Heart right ventricle (tissue), 16 donors: Measurements from ENCODE around the gene VAMP7. TPM values are rescaled to one million over a fixed set of nuclear protein-coding genes. Genes with fewer than 3 reads are reported as not detected.

ENCODE experiments used
- ATAC-seq, 8 donors: fragments of 200-7000 bp; cut with Tn5 transposase; one replicate each; pipeline ENCODE4 v1.9.1; 2020; ENCODE audit warnings: mild to moderate bottlenecking in 8 of 8, moderate library complexity in 8 of 8, moderate number of reproducible peaks in 1 of 8
- DNase-seq, 2 donors: peaks; one replicate each; pipeline ENCODE4 v3.0.0-alpha.2; 2020
- H3K27ac ChIP-seq, 10 donors: fragments of 200-600 bp; sonication (generic) in 2 of 10; one replicate each; pipeline versions ENCODE4 v1.5.0 to v1.8.0; 2020 to 2022; ENCODE audit warnings: mild to moderate bottlenecking in 3 of 10
- H3K27me3 ChIP-seq, 7 donors: fragments of 200-600 bp; one replicate each; pipeline ENCODE4 v1.8.0; 2021 to 2022; ENCODE audit warnings: mild to moderate bottlenecking in 2 of 7
- H3K36me3 ChIP-seq, 9 donors: fragments of 200-600 bp; sonication (generic) in 1 of 9; one replicate each; pipeline versions ENCODE4 v1.5.0 to v1.8.0; 2020 to 2022; ENCODE audit warnings: mild to moderate bottlenecking in 2 of 9
- H3K4me1 ChIP-seq, 9 donors: fragments of 200-600 bp; sonication (generic) in 1 of 9; one replicate each; pipeline versions ENCODE4 v1.5.0 to v1.8.0; 2020 to 2022; ENCODE audit warnings: mild to moderate bottlenecking in 4 of 9
- H3K4me3 ChIP-seq, 10 donors: fragments of 200-600 bp; sonication (generic) in 2 of 10; one replicate each; pipeline versions ENCODE4 v1.5.0 to v1.8.0; 2020 to 2022; ENCODE audit warnings: mild to moderate bottlenecking in 7 of 10, moderate library complexity in 2 of 10
- H3K9me3 ChIP-seq, 11 donors: fragments of 200-600 bp in 10 of 11; sonication (generic) in 2 of 11; one replicate each; pipeline versions ENCODE4 v1.5.0 to v1.8.0; 2013 to 2022; ENCODE audit warnings: mild to moderate bottlenecking in 2 of 11, control low read depth in 1 of 11, moderate library complexity in 1 of 11
- CTCF ChIP-seq, 9 donors: fragments of 200-600 bp; sonication (generic) in 2 of 9; IDR thresholded peaks; one replicate each; pipeline versions ENCODE4 v1.5.0 to v1.8.0; 2021 to 2022; ENCODE audit warnings: antibody characterized with exemption in 9 of 9, mild to moderate bottlenecking in 5 of 9, moderate library complexity in 1 of 9
- WGBS, 2 donors: extraction: QIAGEN DNeasy Blood & Tissue Kit; methylation state at CpG; one replicate each; pipeline ENCODE4 v1.1.7; 2013; ENCODE audit warnings: inconsistent platforms in 1 of 2; 5-methylcytosine and 5-hydroxymethylcytosine counted together
- intact Hi-C, 10 donors: fragments of 100-400 bp; cut with DNase I; formaldehyde crosslinking; loops; one replicate each; pipeline versions ENCODE4 v1.11.1 to v1.14.2; 2022
- polyA plus RNA-seq, 2 donors: library from polyadenylated mRNA; stranded (reverse); fragments of 200-250 nt; gene quantifications; one replicate each; pipeline ENCODE4 v1.2.3, GENCODE V29; 2013
- total RNA-seq, 10 donors: library from RNA; stranded (reverse); fragmentation: NEBNext Ultra II Directional in 3 of 10; extraction: Animal tissue kit (Norgen Biotek cat#: 25700) in 3 of 10; gene quantifications; one replicate each; pipeline versions ENCODE4 v1.2.1 to v1.2.4, GENCODE V29; 2021 to 2023
- donor health status: Arrhythmogenic right ventricular cardiomyopathy.
- donor health status: ischemic (EF 13 %, LVEDD 7.1; RV severe dilation, severe dysfunction).
- donor health status: healthy with polysubstance abuse.
- donor health status: DM: no; HTN: yes; CAD: no.
- donor health status: DM: no; HTN: no; CAD: no.
- donor health status: ischemic (EF 25% LVEDD 6.9; RV normal size, moderate dysfunction).
- donor health status: ischemic (EF 25% LVEDD 5.7; RV mildly dilated, moderate dysfunction).
- donor health status: healthy.
- donor health status: DM: yes; HTN: yes; CAD: no.
- donor health status: Ischemic cardiomyopathy.
- donor health status: ischemic (EF 35%, LVEDD 5.7; RV mildly dilated, moderate dysfunction).
- donor health status: nonischemic (EF 11% LVEDD 7.7; RV severe dilation, severe dysfunction).
- donor health status: DM: yes; HTN: yes; CAD: no.
- donor health status: PGD.
- donor health status: ischemic (EF 29% LVEDD 5.4; RV normal size, mild dysfunction).
- donor health status: nonischemic (EF 23%, LVEDD 6.1; RV moderate dilation, normal function).

The VAMP7 gene
- total and polyA plus RNA-seq, 12 donors = 9.4 to 29.2 (median 21.1) TPM

DNA sequence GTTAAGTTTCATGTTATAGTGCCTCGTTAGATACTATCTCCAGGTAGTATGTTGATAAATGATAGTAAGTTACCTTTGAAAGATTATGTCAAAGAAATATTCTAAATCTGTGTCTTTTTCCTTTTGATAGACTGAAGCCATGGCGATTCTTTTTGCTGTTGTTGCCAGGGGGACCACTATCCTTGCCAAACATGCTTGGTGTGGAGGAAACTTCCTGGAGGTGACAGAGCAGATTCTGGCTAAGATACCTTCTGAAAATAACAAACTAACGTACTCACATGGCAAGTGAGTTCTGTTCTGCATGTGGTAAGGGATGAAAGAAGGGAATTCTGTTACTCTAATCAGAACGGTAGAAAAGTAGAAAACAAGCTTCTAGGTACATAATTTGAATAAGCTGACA, 8.2 kb downstream of the VAMP7 start:
- no peak for DNase-seq
- 58 to 61% methylated on average over 4 of the region's 4 CpGs for WGBS, 2 donors
- Histone ChIP-seq H3K27ac (no peak overlapping the region), H3K36me3 (peaks cover 0 to 41% (median 7%) of the 10 kb centered on the region in 9 donors), H3K27me3 (no peaks in the 10 kb centered on the region), H3K4me3 (no peak overlapping the region), H3K4me1 (peaks cover 0 to 21% (median 5%) of the 10 kb centered on the region in 9 donors), H3K9me3 (no peaks in the 10 kb centered on the region)
- no peak for ATAC-seq
- no peak for TF ChIP-seq CTCF (IDR thresholded peaks at IDR 0.05)
- intact Hi-C loops = no loop called here

DNA sequence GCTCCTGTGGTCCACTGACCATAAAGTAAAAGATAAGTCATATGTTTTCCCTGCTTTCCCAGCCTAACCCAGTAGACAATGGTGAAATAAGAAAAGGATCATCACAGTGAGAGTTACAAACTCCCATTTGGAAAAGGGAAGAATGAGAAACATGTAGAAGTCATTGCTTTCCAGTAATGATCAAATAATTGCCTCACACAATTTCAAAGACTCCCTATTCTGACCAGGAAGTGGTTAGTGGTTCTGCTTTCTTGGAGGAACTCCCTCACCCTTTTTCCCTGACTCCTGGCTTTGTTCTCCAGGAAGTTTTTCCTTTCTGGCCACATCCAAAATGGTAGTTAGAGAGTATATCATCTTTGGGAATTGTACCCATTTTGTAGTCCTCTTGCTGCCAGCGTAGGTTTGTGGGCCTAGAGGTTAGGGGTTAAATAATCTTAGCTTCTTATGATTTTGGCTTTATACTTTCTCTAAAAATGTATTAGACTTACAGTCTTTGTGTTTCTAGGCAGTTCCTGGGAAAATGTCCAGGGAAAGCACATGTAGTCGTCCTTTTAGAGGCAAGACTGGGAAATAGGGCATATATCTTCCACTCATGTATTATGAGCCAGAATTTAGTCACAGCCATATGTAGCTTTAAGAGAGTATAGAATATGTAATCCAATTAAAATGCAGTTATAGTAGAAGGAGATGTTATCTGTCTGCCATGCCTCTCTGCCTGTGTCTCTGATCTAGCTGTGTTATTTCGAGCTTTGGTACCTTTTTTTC, 10.5 kb downstream of the VAMP7 start:
- no peaks in the 10 kb centered on the region for H3K27me3 ChIP-seq
- peaks cover 0 to 4% (median 0%) of the 10 kb centered on the region in 11 donors for H3K9me3 ChIP-seq
- ATAC-seq = no peak
- peaks cover 0 to 20% (median 5%) of the 10 kb centered on the region in 9 donors for H3K4me1 ChIP-seq
- WGBS, 2 donors = 53 to 62% methylated on average over 3 of the region's 3 CpGs
- peaks cover 0 to 60% (median 7%) of the 10 kb centered on the region in 9 donors for H3K36me3 ChIP-seq
- H3K4me3 ChIP-seq = no peak overlapping the region
- TF ChIP-seq CTCF (IDR thresholded peaks at IDR 0.05) = no peak
- no peak overlapping the region for H3K27ac ChIP-seq
- DNase-seq = no peak
- intact Hi-C loops = no loop called here

GRCh38 chrX:155893521-155893920, 12.4 kb downstream of the VAMP7 start:
- no peak for TF ChIP-seq CTCF (IDR thresholded peaks at IDR 0.05)
- Histone ChIP-seq H3K27ac (no peak overlapping the region), H3K27me3 (no peaks in the 10 kb centered on the region), H3K9me3 (peaks cover 0 to 4% (median 0%) of the 10 kb centered on the region in 11 donors), H3K4me3 (no peak overlapping the region), H3K4me1 (peaks cover 0 to 9% (median 0%) of the 10 kb centered on the region in 9 donors), H3K36me3 (peaks cover 0 to 75% (median 7%) of the 10 kb centered on the region in 9 donors)
- WGBS, 2 donors = 42 to 59% methylated on average over 3 of the region's 3 CpGs
- DNase-seq (no peak), ATAC-seq (no peak)
- intact Hi-C loops = no loop called here

- peaks cover 0 to 6% (median 0%) of the 10 kb centered on the region in 11 donors for H3K9me3 ChIP-seq
- intact Hi-C loops = no loop called here
- H3K27me3 ChIP-seq = no peaks in the 10 kb centered on the region
- ATAC-seq (no peak), DNase-seq (no peak)
- H3K36me3 ChIP-seq = peaks cover 0 to 83% (median 8%) of the 10 kb centered on the region in 9 donors
- H3K4me3 ChIP-seq = no peak overlapping the region
- H3K27ac ChIP-seq = no peak overlapping the region
- WGBS, 2 donors = 80% methylated on average over 4 of the region's 4 CpGs
- no peak for TF ChIP-seq CTCF (IDR thresholded peaks at IDR 0.05)
- no peaks in the 10 kb centered on the region for H3K4me1 ChIP-seq
Measured at GRCh38 chrX:155896512-155896911, 15.4 kb downstream of the VAMP7 start.
